Neural progenitor cell (in vitro differentiated cells): ENCODE measurements around the gene CCDC71.

Experiments
- EZH2 ChIP-seq: fragments of 200-600 bp; sonication (generic); IDR thresholded peaks from 2 replicates; pipeline ENCODE4 v1.6.1; 2017; ENCODE audit warnings: antibody characterized with exemption, mild to moderate bottlenecking, moderate library complexity
- TF ChIP-seq, protein P1 (sequence below): fragments of 200-600 bp; sonication (generic); IDR thresholded peaks from 2 replicates; pipeline ENCODE4 v1.5.1; 2017; ENCODE audit warnings: antibody characterized with exemption, mild to moderate bottlenecking

- TF ChIP-seq, protein P1, sequence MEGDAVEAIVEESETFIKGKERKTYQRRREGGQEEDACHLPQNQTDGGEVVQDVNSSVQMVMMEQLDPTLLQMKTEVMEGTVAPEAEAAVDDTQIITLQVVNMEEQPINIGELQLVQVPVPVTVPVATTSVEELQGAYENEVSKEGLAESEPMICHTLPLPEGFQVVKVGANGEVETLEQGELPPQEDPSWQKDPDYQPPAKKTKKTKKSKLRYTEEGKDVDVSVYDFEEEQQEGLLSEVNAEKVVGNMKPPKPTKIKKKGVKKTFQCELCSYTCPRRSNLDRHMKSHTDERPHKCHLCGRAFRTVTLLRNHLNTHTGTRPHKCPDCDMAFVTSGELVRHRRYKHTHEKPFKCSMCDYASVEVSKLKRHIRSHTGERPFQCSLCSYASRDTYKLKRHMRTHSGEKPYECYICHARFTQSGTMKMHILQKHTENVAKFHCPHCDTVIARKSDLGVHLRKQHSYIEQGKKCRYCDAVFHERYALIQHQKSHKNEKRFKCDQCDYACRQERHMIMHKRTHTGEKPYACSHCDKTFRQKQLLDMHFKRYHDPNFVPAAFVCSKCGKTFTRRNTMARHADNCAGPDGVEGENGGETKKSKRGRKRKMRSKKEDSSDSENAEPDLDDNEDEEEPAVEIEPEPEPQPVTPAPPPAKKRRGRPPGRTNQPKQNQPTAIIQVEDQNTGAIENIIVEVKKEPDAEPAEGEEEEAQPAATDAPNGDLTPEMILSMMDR = no peak
- no peak for TF ChIP-seq EZH2
Observed at GRCh38 chr3:49198611-49199230, 32.6 kb upstream of the CCDC71 start.
